WERI-Rb-1 (cell line): ENCODE data around the gene PIN1.

Source experiments
- DNase-seq: peaks from one replicate; pipeline ENCODE4 v3.0.0-alpha.2; 2020
- H3K27ac ChIP-seq: fragments of 250-450 bp; sonication (Bioruptor Pico); 2 replicates; pipeline ENCODE4 v1.5.1; 2020; ENCODE audit warnings: mild to moderate bottlenecking, moderate library complexity
- H3K27me3 ChIP-seq: fragments of 250-450 bp; sonication (Bioruptor Pico); 2 replicates; pipeline ENCODE4 v1.5.1; 2021; ENCODE audit warnings: mild to moderate bottlenecking, low read depth, moderate library complexity; ENCODE audit not compliant: insufficient read depth, severe bottlenecking
- H3K36me3 ChIP-seq: fragments of 250-450 bp; sonication (Bioruptor Pico); 2 replicates; pipeline ENCODE4 v1.5.1; 2020; ENCODE audit warnings: mild to moderate bottlenecking, moderate library complexity
- H3K4me3 ChIP-seq: 2 replicates; pipeline ENCODE4 v1.5.1; 2011; ENCODE audit warnings: low read depth, mild to moderate bottlenecking, control low read depth, low read length
- H3K9me3 ChIP-seq: fragments of 250-450 bp; sonication (Bioruptor Pico); 2 replicates; pipeline ENCODE4 v1.5.1; 2021; ENCODE audit warnings: mild to moderate bottlenecking, moderate library complexity; ENCODE audit not compliant: severe bottlenecking
- TF ChIP-seq, protein P1 (sequence below): IDR thresholded peaks from 2 replicates; pipeline ENCODE4 v1.5.1; 2011; ENCODE audit warnings: low read depth, mild to moderate bottlenecking, control low read depth, inconsistent platforms, low read length

PIN1 gene

DNA sequence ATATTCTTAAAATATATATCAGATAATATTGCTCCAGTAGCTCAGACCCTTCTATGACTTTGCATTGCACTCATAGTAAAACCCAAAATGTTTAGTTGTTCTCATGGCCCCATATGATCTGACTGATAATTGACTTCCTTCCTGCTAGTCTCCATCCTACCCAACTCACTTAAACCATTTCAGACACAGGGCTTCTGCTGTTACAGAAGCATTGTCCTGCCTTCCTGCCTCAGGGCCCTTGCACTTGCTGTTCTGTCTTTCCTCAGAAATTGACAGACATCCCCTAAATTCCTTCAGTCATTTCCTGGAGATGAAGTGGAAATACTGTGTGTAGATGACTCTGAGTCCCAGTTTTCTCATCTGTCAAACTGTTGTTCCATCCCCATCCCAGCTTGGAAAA is 36.0 kb upstream of the PIN1 start:
- no peaks in the 10 kb centered on the region for H3K9me3 ChIP-seq
- H3K4me3 ChIP-seq = no peak overlapping the region
- H3K27ac ChIP-seq = no peak overlapping the region
- TF ChIP-seq, protein P1, sequence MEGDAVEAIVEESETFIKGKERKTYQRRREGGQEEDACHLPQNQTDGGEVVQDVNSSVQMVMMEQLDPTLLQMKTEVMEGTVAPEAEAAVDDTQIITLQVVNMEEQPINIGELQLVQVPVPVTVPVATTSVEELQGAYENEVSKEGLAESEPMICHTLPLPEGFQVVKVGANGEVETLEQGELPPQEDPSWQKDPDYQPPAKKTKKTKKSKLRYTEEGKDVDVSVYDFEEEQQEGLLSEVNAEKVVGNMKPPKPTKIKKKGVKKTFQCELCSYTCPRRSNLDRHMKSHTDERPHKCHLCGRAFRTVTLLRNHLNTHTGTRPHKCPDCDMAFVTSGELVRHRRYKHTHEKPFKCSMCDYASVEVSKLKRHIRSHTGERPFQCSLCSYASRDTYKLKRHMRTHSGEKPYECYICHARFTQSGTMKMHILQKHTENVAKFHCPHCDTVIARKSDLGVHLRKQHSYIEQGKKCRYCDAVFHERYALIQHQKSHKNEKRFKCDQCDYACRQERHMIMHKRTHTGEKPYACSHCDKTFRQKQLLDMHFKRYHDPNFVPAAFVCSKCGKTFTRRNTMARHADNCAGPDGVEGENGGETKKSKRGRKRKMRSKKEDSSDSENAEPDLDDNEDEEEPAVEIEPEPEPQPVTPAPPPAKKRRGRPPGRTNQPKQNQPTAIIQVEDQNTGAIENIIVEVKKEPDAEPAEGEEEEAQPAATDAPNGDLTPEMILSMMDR = no peak
- H3K27me3 ChIP-seq = no peaks in the 10 kb centered on the region
- DNase-seq = no peak
- H3K36me3 ChIP-seq = no peaks in the 10 kb centered on the region

DNA sequence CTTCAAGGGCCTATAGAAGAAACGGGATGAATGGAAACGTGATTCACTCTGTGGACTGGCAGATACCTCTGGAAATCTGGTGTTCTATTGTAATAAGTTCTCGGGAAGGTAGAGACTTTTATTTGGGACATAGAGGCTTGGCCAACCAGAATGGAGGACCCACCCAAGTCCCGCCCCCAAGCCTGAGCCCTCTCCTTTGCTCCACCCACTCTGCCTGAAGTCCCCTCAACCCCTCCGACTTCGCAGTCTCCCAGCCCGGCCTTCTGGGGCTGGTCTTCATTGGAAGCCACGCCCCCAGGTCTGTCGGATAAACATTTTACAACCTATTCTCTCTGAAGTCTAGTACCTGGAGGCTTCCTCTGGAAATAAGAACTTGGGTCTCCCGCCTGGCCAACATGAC is 33.1 kb upstream of the PIN1 start:
- TF ChIP-seq, protein P1 = no peak
- Histone ChIP-seq H3K27me3 (no peaks in the 10 kb centered on the region), H3K9me3 (no peaks in the 10 kb centered on the region), H3K4me3 (no peak overlapping the region), H3K36me3 (no peaks in the 10 kb centered on the region), H3K27ac (no peak overlapping the region)
- no peak for DNase-seq

DNA sequence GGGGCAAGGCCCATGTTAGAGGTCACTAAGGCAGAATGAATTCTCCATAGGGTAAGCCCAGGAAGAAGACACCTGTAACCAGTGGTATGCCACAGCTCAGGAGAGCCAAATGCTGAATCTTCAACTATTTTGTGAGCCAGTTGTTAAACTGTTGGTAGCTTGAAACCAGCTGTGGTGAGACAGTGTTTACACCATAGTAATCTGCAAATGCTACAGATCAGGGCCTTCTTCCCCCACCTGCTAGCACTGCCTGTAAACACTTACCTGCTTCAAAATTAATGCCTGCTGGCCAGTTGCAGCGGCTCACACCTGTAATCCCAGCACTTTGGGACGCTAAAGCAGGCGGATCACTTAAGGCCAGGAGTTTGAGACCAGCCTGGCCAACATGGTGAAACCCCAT is 28.3 kb upstream of the PIN1 start:
- peaks cover 31% of the 10 kb centered on the region for H3K36me3 ChIP-seq
- no peaks in the 10 kb centered on the region for H3K27me3 ChIP-seq
- H3K4me3 ChIP-seq = no peak overlapping the region
- no peak overlapping the region for H3K27ac ChIP-seq
- TF ChIP-seq, protein P1 = no peak
- DNase-seq = no peak
- H3K9me3 ChIP-seq = no peaks in the 10 kb centered on the region

DNA sequence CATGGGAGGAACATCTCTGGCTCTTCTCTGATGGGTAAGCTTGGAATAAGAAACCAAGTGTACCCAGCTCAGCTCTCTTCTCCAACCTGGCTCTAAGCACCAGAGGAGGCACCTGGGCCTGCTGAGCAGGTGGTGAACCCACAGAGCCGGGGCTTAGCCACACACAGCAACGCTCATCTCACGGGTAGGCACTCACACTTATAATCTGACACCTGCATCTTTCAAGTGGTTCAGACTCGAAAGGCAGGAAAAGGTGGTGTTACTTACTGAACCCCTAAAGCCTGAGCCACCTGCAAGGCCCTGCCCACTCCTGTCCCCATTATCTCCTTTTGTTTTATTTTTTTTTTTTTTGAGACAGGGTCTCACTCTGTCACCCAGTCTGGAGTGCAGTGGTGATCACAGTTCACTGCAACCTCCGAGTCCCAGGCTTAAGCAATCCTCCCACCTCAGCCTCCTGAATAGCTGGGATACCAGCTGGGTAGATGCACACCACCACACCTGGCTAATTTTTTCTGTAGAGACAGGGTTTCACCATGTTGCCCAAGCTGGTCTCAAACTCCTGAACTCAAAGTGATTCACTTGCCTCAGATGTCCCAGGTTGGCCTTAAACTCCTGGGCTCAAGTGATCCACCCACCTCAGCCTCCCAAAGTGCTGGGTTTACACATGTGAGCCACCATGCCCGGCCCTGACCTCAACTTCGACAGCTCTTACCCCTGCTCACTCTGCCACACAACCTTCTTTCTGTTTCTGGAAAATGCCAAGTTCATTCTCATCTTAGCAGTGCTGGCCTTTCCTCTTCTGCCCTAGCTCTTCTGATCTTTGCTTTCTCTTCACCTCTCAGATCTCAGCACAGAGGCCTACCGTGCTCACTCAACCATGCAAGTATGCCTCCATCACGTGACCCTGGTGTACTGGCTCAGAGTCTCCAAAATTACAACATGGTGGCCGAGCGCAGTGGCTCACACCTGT is 26.0 kb upstream of the PIN1 start:
- DNase-seq = no peak
- Histone ChIP-seq H3K36me3 (peaks cover 38% of the 10 kb centered on the region), H3K4me3 (no peak overlapping the region), H3K27me3 (no peaks in the 10 kb centered on the region), H3K27ac (no peak overlapping the region), H3K9me3 (no peaks in the 10 kb centered on the region)
- TF ChIP-seq, protein P1 = no peak

DNA sequence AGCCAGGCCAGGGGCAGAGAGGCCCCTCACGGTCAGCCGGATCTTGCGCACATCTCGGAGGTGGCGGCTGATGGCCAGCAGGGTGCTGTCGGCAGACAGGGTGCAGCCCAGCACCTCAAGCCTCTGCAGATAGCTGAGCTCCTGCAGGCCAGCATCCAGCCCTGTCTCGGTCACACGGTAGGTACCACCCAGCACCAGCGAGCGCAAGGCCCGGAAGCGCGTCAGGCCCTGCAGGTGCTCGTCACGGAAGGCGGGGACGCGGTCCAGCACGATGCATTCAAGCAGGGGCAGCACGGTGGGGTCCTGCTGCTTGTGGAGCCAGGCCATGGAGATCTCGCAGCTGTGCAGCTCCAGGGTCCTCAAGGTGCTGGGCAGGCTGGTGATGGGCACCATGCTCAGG is 24.0 kb upstream of the PIN1 start:
- H3K27ac ChIP-seq = no peak overlapping the region
- peaks cover 47% of the 10 kb centered on the region for H3K36me3 ChIP-seq
- DNase-seq = no peak
- TF ChIP-seq, protein P1 = no peak
- H3K9me3 ChIP-seq = no peaks in the 10 kb centered on the region
- H3K27me3 ChIP-seq = no peaks in the 10 kb centered on the region
- H3K4me3 ChIP-seq = no peak overlapping the region
